ENCODE measurements around the gene ZNF148. TPM values are rescaled to one million over a fixed set of nuclear protein-coding genes. Genes with fewer than 3 reads are reported as not detected.

ZNF148 gene
- total RNA-seq, 1 donor from 2014 or later, result 47.5 TPM

- Histone ChIP-seq H3K9me3 (no peaks in the 10 kb centered on the region), H3K27me3 (no peaks in the 10 kb centered on the region), H3K4me1 (no peaks in the 10 kb centered on the region), H3K36me3 (no peaks in the 10 kb centered on the region), H3K4me3 (no peak overlapping the region), H3K27ac (no peak overlapping the region)
- DNase-seq (no peak), ATAC-seq (no peak)
- TF ChIP-seq CTCF (IDR thresholded peaks at IDR 0.05), result no peak
- intact Hi-C loops (cut with DNase I), result no loop called here
These were observed 154.9 kb downstream of the ZNF148 start for GRCh38 chr3:125220183-125220582.

- no peak for DNase-seq
- Histone ChIP-seq H3K27me3 (peaks cover 1% of the 10 kb centered on the region), H3K9me3 (no peaks in the 10 kb centered on the region), H3K4me1 (no peaks in the 10 kb centered on the region), H3K4me3 (no peak overlapping the region), H3K27ac (no peak overlapping the region), H3K36me3 (no peaks in the 10 kb centered on the region)
- intact Hi-C loops (cut with DNase I), result no loop called here
- no peak for TF ChIP-seq CTCF (IDR thresholded peaks at IDR 0.05)
- ATAC-seq, result peak; percentile 77
These were observed 155.8 kb downstream of the ZNF148 start for GRCh38 chr3:125219261-125219701.

- Histone ChIP-seq H3K27me3 (peaks cover 25% of the 10 kb centered on the region), H3K36me3 (no peaks in the 10 kb centered on the region), H3K4me1 (peaks cover 3% of the 10 kb centered on the region), H3K27ac (no peak overlapping the region), H3K9me3 (no peaks in the 10 kb centered on the region), H3K4me3 (no peak overlapping the region)
- DNase-seq (no peak), ATAC-seq (no peak)
- TF ChIP-seq CTCF (IDR thresholded peaks at IDR 0.05), result no peak
- intact Hi-C loops (cut with DNase I), result no loop called here
These were observed 160.4 kb downstream of the ZNF148 start for GRCh38 chr3:125214738-125215137.

GRCh38 chr3:125213946-125214542, 161.1 kb downstream of the ZNF148 start:
- no peaks in the 10 kb centered on the region for H3K9me3 ChIP-seq
- H3K4me1 ChIP-seq, result peaks cover 3% of the 10 kb centered on the region
- no peak overlapping the region for H3K27ac ChIP-seq
- DNase-seq, result no peak
- TF ChIP-seq CTCF (IDR thresholded peaks at IDR 0.05), result no peak
- H3K27me3 ChIP-seq, result peaks cover 25% of the 10 kb centered on the region
- ATAC-seq, result no peak
- no peaks in the 10 kb centered on the region for H3K36me3 ChIP-seq
- no peak overlapping the region for H3K4me3 ChIP-seq
- intact Hi-C loops (cut with DNase I), result no loop called here

GRCh38 chr3:125213364-125213755, 161.8 kb downstream of the ZNF148 start:
- Histone ChIP-seq H3K4me1 (peaks cover 3% of the 10 kb centered on the region), H3K27ac (no peak overlapping the region), H3K9me3 (no peaks in the 10 kb centered on the region), H3K27me3 (peaks cover 25% of the 10 kb centered on the region), H3K4me3 (no peak overlapping the region), H3K36me3 (no peaks in the 10 kb centered on the region)
- DNase-seq (no peak), ATAC-seq (no peak)
- TF ChIP-seq CTCF (IDR thresholded peaks at IDR 0.05), result no peak
- intact Hi-C loops (cut with DNase I), result no loop called here

All from upper lobe of right lung (tissue), 1 donor.